Testis (tissue), 3 donors: ENCODE results near the gene KRTAP10-9. TPM values are rescaled to one million over a fixed set of nuclear protein-coding genes. Genes with fewer than 3 reads are reported as not detected.
"Not testable (repeated sequence)": the region's sequence is repeated elsewhere in the genome, so short reads cannot be mapped to it uniquely, and the experiment has no call there.

Source experiments
- DNase-seq: peaks from one replicate; pipeline ENCODE4 v3.0.0-alpha.2; 2019
- H3K27ac ChIP-seq, 2 donors: fragments of 200-600 bp; sonication (generic); one replicate each; pipeline ENCODE4 v1.5.1; 2019
- H3K27me3 ChIP-seq: fragments of 200-600 bp; sonication (generic); one replicate; pipeline ENCODE4 v1.5.1; 2019
- H3K36me3 ChIP-seq: fragments of 200-600 bp; sonication (generic); one replicate; pipeline ENCODE4 v1.5.1; 2017; ENCODE audit warnings: low read depth; ENCODE audit errors: missing control alignments
- H3K4me1 ChIP-seq: fragments of 200-600 bp; sonication (generic); one replicate; pipeline ENCODE4 v1.5.1; 2019
- H3K4me3 ChIP-seq, 2 donors: fragments of 200-600 bp; sonication (generic); one replicate each; pipeline ENCODE4 v1.5.1; 2017 to 2019
- H3K9me3 ChIP-seq: fragments of 200-600 bp; sonication (generic); one replicate; pipeline ENCODE4 v1.5.1; 2017
- POLR2A ChIP-seq: fragments of 450-650 bp; IDR thresholded peaks from one replicate; pipeline ENCODE4 v1.6.1; 2017; ENCODE audit warnings: antibody characterized with exemption, mild to moderate bottlenecking, moderate library complexity
- WGBS, 2 donors: methylation state at CpG; one replicate each; pipeline ENCODE4 v1.1.5; 2018; 5-methylcytosine and 5-hydroxymethylcytosine counted together
- intact Hi-C: fragments of 100-400 bp; cut with DNase I; formaldehyde crosslinking; loops from one replicate; pipeline ENCODE4 v1.15.1; 2023; ENCODE audit warnings: low total_unique reads
- polyA plus RNA-seq: library from polyadenylated mRNA; stranded (reverse); fragments of 350-450 nt; fragmentation: Illumina TruSeq; extraction: RNeasy Lipid Tissue Mini Kit (QIAGEN cat#74804); gene quantifications from one replicate; pipeline ENCODE4 v1.2.3, GENCODE V29; 2014; ENCODE audit warnings: low read depth, low replicate concordance; ENCODE audit not compliant: insufficient read depth
- total RNA-seq, 2 donors: library from RNA; depleted of rRNA; stranded (reverse); fragments of >200 nt; gene quantifications; one replicate each; pipeline ENCODE4 v1.2.3, GENCODE V29; 2016
- TF ChIP-seq, protein P1 (sequence below), 3 experiments: fragments of 450-650 bp in 2 of 3; fragments of 200-600 bp in 1 of 3; sonication (generic) in 1 of 3; IDR thresholded peaks; one replicate each; pipeline ENCODE4 v1.5.1; 2016 to 2019; ENCODE audit warnings: antibody characterized with exemption in 3 of 3, mild to moderate bottlenecking in 2 of 3, moderate library complexity in 1 of 3

The KRTAP10-9 gene
- total and polyA plus RNA-seq, 3 donors from 2014 or later, result not detected

DNA sequence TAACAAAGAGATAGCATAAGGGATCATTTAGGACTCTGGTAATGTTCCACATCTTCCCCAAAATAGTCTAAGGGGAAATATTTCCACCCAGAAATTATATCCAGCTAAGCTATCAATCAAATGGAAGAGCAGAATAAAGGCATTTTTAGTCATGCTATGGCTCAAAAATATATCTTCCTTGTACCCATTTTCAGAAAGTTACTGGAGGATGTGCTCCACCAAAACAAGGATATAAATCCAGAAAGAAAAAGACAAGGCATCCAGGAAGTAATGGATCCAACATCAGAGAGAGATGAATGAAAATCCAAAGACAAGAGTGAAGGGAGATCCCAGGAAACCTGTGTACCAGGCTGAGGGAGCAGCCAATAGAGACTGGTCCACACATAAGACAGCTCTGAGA, 17.7 kb upstream of the KRTAP10-9 start:
- H3K36me3 ChIP-seq, result no peaks in the 10 kb centered on the region
- no peaks in the 10 kb centered on the region for H3K4me1 ChIP-seq
- no peak overlapping the region for H3K27ac ChIP-seq
- no peaks in the 10 kb centered on the region for H3K27me3 ChIP-seq
- TF ChIP-seq, protein P1, sequence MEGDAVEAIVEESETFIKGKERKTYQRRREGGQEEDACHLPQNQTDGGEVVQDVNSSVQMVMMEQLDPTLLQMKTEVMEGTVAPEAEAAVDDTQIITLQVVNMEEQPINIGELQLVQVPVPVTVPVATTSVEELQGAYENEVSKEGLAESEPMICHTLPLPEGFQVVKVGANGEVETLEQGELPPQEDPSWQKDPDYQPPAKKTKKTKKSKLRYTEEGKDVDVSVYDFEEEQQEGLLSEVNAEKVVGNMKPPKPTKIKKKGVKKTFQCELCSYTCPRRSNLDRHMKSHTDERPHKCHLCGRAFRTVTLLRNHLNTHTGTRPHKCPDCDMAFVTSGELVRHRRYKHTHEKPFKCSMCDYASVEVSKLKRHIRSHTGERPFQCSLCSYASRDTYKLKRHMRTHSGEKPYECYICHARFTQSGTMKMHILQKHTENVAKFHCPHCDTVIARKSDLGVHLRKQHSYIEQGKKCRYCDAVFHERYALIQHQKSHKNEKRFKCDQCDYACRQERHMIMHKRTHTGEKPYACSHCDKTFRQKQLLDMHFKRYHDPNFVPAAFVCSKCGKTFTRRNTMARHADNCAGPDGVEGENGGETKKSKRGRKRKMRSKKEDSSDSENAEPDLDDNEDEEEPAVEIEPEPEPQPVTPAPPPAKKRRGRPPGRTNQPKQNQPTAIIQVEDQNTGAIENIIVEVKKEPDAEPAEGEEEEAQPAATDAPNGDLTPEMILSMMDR (IDR thresholded peaks at IDR 0.05), result no peak
- no peak for TF ChIP-seq POLR2A
- H3K4me3 ChIP-seq, result no peak overlapping the region
- H3K9me3 ChIP-seq, result no peaks in the 10 kb centered on the region
- intact Hi-C loops, result no loop called here
- no peak for DNase-seq

DNA sequence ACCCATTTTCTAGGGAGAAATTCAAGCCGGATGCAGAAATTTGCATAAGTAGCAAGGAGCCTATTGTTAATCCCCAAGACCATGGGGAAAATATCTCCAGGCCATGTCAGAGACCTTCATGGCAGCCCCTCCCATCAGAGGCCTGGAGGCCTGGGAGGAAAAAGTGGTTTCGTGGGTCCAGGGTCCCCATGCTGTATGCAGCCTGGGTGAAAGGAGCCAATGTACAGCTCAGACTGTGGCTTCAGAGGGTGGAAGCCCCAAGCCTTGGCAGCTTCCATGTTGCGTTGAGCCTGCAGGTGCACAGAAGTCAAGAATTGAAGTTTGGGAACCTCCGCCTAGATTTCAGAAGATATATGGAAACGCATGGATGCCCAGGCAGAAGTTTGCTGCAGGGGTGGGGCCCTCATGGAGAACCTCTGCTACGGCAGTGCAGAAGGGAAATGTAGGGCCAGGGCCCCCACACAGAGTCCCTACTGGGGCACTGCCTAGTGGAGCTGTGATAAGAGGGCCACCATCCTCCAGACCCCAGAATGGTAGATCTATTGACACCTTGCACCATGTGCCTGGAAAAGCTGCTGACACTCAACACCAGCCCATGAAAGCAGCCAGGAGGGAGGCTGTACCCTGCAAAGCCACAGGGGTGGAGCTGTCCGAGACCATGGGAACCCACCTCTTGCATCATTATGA, 16.6 kb upstream of the KRTAP10-9 start:
- H3K9me3 ChIP-seq, H3K27me3 ChIP-seq, H3K4me3 ChIP-seq, H3K4me1 ChIP-seq, H3K27ac ChIP-seq, DNase-seq, intact Hi-C loops, H3K36me3 ChIP-seq: not testable (repeated sequence)
- 91 to 97% methylated on average over 7 of the region's 7 CpGs for WGBS, 2 donors

DNA sequence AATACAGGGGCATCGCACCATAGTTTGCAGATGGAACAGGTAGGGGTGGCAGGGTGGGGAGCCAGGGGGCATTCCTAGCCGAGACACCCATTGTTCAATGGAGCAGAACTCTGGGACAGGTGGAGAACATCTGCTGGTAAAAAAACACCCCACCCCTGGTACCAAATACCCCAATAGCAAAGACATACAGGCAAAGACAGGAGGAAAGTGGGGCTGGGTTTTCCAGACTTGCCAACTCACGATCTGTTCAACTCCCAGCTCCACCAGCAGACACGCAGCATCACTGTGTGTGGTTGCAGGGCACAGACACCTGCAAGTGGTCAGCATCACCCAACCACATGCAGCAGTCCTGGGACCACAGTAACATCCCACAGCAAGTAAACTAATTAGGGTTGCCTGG, 15.3 kb upstream of the KRTAP10-9 start:
- no peak overlapping the region for H3K4me3 ChIP-seq
- 88 to 91% methylated on average over 4 of the region's 4 CpGs for WGBS, 2 donors

DNA sequence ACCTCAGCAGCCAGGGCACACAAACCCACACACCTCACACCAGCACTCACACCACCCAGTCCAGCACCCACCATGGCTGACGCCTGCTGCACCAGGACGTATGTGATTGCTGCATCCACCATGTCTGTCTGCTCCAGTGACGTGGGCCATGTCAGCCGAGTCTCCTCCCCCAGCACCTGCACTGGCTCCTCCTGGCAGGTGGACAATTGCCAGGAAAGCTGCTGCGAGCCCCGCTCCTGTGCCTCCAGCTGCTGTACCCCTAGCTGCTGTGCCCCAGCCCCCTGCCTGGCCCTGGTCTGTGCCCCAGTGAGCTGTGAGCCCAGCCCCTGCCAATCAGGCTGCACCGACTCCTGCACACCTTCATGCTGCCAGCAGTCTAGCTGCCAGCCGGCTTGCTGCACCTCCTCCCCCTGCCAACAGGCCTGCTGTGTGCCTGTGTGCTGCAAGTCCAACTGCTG, 14.8 kb upstream of the KRTAP10-9 start, which contains the start of gene KRTAP10-8:
KRTAP10-8 (plus strand) TSS at position 51 of the 458 bp plus-strand sequence; CDS start at position 73, 22 bp downstream.
- no peaks in the 10 kb centered on the region for H3K27me3 ChIP-seq
- no peaks in the 10 kb centered on the region for H3K36me3 ChIP-seq
- no peak for DNase-seq
- no peak within 1 kb of the TSS for H3K4me3 ChIP-seq
- no peaks in the 10 kb centered on the region for H3K9me3 ChIP-seq
- TF ChIP-seq, protein P1 (IDR thresholded peaks at IDR 0.05), result no peak
- TF ChIP-seq POLR2A, result no peak
- H3K4me1 ChIP-seq, result no peaks in the 10 kb centered on the region
- intact Hi-C loops, result no loop called here
- H3K27ac ChIP-seq, result no peak within 1 kb of the TSS
- WGBS, 2 donors, result 85% methylated on average over 8 of the region's 8 CpGs; no CpG with 5 or more reads in 1 of the 2 donors

More for the DNA sequence above, 15.3 kb upstream of the KRTAP10-9 start:
- Histone ChIP-seq H3K4me1 (no peaks in the 10 kb centered on the region), H3K9me3 (no peaks in the 10 kb centered on the region), H3K27ac (no peak overlapping the region), H3K36me3 (no peaks in the 10 kb centered on the region), H3K27me3 (no peaks in the 10 kb centered on the region)
- TF ChIP-seq, protein P1 (IDR thresholded peaks at IDR 0.05), result no peak
- no peak for TF ChIP-seq POLR2A
- DNase-seq, result no peak
- intact Hi-C loops, result no loop called here

DNA sequence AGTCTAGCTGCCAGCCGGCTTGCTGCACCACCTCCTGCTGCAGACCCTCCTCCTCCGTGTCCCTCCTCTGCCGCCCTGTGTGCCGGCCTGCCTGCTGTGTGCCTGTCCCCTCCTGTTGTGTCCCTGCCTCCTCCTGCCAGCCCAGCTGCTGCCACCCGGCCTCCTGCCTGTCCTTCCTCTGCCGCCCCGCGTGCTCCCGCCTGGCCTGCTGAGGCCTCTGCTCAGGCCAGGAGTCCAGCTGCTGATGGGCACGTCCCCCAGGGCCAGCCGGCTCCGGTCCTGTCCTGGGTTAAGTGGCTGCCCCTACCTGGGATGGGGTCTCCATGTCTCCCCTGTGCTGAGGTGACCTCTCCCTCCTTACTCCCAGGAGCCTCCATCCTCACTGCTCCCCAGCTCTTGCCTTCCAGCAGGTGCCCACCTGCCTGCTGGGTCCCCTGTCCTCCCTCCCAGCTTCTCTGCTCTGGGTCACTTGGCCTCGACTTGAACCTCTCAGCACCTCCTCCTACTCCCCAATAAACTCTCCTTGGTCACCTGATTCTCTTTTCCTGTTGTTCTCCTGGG, 14.1 kb upstream of the KRTAP10-9 start:
- DNase-seq, result no peak
- TF ChIP-seq, protein P1 (IDR thresholded peaks at IDR 0.05), result no peak
- no peak for TF ChIP-seq POLR2A
- intact Hi-C loops, result no loop called here
- no peaks in the 10 kb centered on the region for H3K4me1 ChIP-seq
- no peaks in the 10 kb centered on the region for H3K36me3 ChIP-seq
- no peak overlapping the region for H3K27ac ChIP-seq
- 79 to 86% methylated on average over 13 of the region's 13 CpGs for WGBS, 2 donors
- no peak overlapping the region for H3K4me3 ChIP-seq
- no peaks in the 10 kb centered on the region for H3K27me3 ChIP-seq
- no peaks in the 10 kb centered on the region for H3K9me3 ChIP-seq
